GM21717 (cell line): ENCODE data around the gene TADA3.

Experiments
- ATAC-seq: cut with Tn5 transposase; IDR thresholded peaks from one replicate; pipeline ENCODE4 v1.9.1; 2021; ENCODE audit warnings: mild to moderate bottlenecking, moderate library complexity; ENCODE audit not compliant: unreplicated experiment

The TADA3 gene

GRCh38 chr3:9730657-9731205 is 61.5 kb downstream of the TADA3 start:
- ATAC-seq, result peak; percentile 43
